Measurements from ENCODE around the gene BRD1.
"Not testable (repeated sequence)": the region's sequence is repeated elsewhere in the genome, so short reads cannot be mapped to it uniquely, and the experiment has no call there.

Gene BRD1

DNA sequence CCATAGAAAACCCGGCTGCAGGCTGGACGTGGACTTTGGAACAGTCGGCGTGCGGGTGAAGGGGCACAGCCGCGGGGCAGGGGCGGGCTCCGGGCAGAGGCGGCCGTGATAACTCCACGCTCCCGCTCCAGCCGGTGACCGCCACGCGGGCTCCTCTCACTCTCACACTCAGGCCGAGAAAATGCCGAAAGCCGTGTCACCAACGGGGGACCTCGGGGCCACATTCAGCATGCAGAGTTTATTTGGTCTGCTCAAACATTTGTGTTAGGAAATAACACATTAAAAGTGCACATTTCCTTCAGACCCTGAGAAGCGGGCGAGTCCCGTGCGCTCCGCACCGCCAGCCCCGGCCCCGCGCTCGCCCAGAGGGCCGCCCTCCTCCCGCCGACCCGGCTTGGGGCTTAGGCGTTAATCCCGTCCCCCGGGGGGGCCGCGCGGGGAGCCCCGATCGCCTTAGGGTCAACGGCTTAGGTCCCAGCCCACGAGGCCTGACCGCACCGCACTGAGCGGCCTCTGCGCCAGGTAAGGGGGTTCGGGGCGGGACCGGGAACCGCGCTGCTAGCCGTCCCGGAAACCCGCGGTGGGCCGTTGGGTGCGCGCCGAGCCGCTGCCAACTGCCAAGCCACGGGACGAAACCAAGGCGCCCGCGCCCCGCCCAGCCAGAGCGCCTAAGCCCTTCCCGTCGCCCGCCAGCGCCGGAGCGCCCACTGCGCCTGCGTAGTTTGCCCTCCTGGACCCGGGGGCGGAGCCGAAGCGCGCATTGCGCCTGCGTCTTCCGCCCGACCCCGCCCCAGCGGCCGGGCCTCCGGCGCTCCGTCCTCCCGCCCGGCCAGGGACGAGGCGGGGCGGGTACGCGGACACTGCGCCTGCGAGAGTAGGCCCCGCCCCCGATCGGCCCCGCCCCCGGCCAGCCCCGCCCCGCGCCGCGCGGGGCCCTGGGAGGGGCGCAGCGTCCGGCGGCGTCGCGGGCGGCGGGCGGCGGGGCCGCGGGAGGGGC is 25.5 kb upstream of the BRD1 start, which contains the start of gene ZBED4:
ZBED4 (plus strand) TSS at position 947 of the 997 bp plus-strand sequence. CDS start 29,819 bp downstream, outside the sequence.
- peak; percentile 91 to 95 for DNase-seq

DNA sequence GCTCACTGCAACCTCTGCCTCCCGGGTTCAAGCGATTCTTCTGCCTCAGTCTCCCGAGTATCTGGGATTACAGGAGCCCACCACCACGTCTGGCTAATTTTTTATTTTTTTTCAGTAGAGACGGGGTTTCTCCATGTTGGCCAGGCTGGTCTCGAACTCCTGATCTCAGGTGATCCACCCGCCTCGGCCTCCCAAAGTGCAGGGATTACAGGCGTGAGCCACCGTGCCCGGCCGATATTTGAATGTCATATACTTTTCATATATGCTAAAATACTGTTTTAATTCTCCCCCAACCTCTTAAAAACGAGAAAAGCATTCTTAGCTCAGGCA is 24.9 kb upstream of the BRD1 start:
- not testable (repeated sequence) for DNase-seq

DNA sequence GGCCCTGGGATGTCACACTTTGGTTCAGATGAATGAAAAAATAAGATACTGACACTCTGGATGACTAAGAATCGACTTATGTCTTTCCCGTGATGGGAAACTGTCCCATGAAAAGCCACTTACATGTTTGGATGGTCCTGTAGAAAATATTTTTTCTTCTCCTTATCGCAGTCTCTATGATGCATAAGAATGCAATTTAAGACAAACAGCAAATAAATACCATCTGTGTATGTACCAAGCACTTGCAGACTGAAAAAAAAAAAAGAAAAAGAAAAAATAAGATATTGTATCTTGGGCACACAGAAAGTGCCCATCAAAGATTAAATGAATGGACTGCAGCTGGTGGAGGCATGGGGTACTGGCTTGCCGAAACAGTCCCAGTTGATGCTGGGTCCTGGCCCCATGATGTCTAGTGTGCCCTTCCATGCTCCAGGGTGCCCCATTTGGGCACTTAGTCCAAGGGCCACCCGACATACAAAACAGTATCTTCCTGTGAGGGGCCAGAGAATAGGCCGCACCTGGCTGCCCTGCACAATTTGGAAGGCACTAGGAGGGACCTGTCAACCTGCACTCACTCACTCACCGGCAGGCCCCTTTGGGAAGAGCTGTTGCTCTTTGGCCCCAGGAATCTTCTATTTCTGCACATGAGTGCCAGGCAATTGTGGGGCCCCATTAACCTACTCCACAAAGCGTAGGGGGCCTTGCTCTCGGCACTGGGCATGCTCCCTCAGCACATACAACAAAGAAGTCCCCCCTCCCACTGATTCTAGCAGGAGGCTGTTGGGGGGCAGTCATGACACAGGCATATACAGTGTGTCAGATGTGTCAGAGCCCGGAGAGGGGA is 23.5 kb upstream of the BRD1 start:
- no peak for DNase-seq

DNA sequence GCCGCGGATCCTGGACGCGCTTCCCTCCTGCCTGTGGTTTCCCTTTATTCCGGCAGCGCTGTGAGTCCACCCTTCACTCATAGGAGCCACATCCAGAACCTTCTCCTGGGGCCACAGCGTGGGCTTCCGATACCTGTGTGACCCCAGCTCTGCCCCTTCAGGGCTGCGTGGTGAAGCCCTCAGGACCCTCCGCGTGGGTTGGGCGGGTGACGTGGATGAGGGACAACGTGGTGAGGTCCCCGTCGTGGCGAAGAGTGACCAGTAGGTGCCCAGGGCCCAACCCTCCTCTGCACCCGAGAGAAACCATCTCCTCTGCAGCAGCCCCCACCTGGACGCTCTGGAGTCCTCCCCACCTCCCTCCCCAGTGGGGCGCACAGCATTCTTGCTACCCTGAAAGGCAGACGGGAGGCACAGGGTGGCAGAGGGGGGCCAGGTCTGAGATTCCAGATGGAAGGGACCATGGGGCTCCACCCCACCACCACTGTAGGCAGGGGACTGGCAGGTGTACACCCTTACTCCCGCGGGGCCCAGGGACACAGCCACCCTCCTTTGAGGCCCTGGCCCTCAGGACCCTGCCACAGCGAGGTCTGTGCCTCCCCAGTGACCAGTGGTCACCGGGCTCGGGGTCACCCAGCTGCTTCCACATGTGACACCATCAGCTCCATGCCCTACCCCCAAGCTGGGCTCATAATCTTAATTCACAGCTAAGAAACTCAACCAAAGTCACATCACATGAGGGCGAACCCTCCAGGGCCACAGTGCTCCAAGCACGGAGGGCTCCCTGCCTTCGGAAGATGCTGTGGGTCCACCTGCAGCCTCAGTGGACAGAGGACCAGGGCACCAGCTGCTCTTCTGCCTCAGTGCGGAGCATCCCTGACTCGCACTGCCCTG is 22.6 kb upstream of the BRD1 start:
- no peak for DNase-seq

DNA sequence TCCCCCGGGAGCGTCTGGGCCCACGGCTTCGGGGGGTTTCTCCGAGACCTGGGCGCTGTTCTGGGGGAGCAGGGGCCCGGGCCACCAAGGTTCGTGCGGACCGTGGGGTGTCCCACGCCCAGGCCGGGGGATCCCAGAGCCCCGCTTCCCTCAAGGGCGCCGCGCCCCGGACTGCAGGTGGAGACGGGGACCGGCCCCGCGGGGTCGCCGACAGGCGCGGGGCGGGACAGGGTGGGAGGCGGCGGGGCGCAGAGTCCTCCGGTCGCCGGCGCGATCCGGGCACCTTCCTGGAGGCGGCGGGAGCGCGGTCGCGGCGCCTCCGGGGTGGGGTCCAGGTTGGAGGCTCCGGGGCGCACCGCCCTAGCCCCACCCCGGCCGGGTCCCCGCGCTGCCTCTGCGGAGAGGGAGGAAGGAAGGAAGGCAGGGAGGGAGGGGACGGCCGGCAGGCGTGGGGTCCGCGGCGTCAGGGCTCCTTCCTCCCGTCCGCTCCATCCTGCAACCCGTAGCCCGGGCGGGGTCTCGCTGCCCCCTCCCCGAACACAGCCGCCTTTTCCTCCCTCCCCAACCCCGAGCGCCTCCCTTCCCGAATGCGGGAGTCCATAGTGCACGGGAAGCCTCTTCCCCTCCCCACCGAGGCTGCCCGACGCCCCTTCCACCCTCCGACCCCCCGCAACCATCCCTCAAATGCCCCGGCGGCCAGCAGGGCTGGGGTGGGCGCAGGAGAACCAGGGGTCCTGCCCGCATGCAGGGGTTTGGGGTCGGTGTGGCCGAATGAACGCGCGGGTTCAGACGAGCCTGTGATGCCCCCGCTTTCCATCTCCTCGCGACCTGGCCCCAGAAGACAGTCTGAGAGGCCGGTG is 21.7 kb upstream of the BRD1 start:
- DNase-seq: no peak

DNA sequence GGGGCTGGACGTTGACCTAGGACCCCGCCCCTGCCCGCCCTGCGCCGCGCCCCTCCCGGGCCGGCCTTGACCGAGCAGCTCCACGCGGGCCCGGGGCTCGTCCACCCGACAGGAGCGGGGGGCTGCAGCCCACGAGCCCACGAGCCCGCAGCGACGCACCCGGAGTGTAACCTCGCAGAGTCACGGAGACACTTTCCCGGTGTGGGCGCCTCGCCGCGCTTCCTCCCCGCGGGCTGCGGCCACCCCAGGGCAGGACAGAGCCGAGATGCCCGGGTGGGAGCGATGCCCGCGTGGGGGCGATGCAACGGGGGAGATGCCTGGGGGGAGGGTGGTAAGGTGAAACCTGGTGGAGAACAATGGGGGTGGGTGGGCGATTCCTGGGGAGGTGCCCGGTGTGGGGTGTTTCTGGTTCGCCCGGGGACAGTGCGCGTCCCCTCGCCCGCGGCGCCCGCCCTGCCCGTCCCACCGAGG is 21.1 kb upstream of the BRD1 start:
- no peak for DNase-seq

DNA sequence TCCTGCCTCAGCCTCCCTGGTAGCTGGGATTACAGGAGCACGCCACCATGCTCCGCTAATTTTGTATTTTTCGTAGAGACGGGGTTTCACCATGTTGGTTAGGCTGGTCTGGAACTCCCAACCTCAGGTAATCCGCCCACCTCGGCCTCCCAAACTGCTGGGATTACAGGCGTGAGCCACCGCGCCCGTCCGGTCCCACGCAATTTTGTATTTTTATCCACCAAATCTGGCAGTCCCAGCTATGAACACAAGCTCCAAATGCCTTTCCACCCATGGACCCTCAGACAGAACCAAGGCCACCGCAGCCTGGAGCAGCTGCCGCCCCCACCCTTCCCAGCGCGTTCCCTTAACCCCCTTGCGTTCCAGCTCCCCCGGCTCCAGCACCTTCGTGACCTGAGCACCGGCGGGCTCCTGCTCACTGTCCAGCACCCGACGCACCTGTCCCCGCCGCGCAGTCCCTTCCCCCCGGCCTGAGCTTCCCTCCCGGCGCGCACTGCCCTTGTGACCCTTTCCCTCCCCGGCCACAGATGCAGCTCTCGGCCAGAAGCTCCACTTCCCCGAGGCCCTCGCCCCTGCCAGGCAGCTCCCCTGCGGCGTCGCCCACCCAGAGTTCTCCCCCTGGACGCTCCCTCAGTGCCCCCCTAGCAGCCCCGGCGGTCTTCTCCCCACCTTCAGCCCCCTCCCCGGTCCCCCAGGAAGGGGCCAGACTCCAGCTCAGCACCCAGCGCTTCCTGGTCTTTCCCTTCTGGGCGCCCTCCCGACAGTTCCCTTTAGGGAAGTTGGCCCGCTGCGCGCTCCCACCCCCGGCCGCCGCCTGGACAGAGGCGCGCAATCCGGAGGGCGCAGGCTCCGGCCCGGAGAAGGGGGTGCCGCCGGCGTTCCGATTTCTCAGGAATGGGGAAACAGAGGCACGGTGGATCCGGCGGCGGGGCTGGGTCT is 20.3 kb upstream of the BRD1 start:
- no peak for DNase-seq

DNA sequence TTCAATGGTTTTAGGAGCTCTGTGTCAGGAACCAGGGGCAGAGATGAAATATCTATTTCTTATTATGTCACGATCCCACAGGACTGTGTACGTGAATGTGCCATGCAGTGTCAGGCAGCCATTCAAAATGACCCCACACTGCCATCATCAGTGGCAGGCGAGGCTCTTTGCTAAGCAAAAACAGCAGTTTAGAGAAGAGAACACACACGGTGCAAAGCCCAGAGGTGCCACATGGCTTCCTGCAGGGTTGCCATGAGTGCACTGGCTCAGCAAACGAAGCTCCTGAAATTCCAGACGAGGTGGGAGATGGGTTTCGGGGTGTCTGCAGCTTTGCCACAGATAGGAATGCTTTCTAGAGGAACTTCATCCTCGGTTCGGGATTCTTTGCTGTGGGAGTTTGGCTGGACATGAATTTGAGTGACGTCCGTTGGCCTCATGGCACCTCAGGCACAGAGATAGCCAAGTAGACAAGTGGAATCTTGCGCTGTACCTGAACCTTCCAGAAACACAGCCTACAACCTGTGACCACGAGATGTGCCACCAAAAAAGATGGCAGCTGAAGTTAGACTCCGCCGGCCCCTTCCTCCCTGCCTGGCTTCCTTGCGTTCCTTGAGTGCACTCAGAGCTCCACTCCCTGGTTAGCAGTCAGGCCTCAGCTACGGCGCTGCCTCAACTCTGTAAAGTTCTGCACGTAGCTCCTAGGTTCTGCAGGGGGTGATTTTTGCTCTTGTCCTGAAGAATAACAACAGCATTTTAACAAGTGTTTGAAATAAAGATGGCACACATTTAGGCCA is 18.2 kb upstream of the BRD1 start:
- DNase-seq: no peak

DNA sequence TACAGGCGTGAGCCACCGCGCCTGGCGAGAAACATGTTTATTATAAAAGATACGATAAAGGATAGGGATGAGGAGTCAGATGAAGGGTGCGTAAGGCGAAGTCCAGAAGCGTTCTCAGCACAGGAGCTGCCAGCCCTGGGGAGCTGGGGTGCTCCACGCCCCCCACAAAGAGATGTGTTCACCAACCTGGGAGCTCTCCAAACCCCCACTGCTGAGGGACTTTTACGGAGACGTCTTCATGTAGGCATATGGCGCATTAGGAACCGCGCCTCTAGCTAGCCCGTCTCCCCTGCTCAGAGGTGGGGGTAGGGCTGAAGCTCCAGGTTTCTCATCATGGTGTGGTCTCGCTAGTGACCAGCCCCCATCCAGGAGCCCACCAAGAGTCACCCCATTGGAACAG is 17.6 kb upstream of the BRD1 start:
- no peak for DNase-seq

DNA sequence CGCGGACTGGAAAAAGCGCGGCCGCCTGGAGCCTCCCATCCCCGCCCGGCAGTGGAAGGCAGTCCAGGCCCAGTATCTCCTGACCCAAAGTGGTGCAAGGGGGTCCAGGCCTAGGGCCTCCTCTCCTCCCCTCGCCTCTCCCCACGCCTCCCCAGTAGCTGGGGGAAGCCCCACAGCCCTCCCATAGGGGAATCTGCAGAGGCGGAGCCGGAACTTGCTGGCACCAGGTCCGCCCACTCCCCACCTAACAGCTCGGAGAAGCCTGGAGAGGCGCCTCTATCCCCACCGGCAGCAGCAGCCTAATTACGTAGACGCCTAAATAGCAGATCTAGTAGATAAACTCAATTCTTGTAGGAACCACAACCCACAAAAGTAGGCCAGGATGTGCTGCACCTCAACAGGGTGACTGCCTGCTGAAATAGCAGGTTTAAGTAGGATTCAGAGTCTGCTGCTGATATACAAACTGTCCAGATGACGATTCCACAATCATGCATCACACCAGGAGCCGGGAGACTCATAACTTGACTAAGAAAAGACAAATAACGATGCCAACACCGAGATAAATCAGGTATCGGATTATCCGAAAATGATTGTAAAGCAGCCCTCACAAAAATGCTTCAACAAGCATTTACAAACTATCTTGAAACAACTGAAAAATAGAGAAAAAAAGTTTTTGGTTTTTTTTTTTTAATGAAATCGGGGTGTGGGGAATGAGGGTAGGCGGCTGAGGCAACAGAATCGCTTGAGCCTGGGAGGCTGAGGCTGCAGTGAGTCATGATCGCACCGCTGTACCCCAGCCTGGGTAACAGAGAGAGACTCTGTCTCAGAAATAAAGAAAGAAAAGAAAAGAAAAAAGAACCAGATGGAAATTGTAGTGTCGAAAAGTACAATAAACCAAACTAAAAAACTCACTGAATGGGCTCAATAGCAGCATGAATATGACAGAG is 11.4 kb upstream of the BRD1 start:
- DNase-seq: no peak

DNA sequence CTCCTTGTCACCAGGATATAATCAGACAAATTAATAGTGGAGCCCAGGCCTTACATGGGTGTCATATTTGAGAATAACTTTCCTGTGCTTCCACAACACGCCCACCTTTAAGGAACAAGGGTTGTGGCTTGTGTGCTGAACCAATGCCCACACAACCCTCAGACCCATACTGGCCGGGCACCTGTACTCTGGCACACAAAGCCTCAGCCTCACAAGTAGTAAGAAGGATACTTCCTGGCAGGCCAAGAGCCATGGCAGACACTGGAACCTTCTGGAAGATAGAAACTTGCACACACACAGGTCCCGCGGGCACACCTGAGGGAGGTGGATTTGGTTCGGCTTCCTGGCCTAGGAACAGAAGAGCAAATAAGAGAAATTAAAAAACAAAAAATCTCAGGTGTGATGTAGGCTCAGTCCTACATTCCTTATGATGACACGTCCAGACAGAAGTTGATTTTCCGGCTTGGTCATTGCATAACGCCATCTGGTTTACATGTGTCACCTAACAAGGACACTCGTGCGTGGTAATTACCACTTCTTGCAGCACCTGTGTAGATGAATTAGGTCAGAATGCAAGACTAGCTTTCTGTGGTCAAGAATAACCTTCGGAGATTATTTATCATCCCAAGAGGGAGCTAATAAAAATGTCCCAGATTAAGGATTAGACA is 5.8 kb upstream of the BRD1 start:
- no peak for DNase-seq

DNA sequence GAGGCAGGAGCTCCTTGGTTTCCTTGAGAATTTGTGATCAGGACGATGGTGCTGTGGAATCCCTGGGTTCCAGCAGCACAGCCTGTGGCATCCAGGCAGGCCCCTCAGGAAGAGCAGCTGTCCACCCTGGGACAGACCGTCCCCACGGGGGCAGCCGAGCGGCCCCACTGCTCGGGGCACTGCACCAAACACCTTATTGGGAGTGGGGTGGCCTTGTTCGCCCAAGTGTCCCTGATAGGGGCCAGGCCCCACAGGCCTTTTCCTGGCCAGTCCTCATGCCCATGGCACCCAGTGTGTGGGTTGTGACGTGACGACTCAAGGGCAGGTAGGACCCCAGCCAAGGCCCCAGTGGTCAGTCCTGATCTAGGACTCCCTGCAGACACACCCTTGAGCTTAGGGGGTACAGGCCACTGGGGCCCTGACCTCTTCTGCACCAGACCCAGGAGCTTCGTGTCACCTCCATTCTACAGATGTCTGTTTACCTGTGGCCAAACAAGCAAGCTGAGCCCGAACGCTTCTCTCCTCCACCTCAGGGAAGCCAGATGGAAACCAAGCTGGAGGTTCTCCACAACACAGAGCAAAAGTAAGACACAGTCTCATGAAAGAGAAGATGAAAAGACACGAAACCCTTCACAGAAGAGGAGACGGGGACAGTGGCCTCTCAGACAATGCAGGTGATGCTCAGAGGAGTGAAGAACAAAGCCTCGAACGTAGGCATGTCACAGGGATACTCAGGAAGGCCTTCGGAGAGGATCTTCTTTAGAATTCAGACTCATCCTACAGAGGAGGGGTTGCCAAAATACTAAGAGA is 1.6 kb upstream of the BRD1 start:
- no peak for DNase-seq

DNA sequence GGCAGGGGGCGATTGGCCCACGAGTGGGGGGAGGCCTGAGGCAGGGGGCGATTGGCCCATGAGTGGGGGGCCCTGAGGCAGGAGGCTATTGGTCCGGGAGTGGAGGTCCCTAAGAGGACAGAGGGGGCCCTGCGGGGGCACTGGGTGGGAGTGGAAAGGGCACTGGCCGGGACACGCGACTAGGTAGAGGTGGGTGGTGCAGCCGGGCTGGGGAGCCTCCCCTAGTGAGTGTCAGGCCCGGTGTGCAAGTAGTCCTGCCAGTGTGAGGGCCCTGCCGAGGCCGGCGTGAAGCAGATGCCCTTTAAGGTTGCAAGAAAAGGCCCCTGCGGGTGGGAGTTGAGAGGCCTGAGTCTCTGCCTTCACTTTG is 909 bp upstream of the BRD1 start:
- no peak for DNase-seq

DNA sequence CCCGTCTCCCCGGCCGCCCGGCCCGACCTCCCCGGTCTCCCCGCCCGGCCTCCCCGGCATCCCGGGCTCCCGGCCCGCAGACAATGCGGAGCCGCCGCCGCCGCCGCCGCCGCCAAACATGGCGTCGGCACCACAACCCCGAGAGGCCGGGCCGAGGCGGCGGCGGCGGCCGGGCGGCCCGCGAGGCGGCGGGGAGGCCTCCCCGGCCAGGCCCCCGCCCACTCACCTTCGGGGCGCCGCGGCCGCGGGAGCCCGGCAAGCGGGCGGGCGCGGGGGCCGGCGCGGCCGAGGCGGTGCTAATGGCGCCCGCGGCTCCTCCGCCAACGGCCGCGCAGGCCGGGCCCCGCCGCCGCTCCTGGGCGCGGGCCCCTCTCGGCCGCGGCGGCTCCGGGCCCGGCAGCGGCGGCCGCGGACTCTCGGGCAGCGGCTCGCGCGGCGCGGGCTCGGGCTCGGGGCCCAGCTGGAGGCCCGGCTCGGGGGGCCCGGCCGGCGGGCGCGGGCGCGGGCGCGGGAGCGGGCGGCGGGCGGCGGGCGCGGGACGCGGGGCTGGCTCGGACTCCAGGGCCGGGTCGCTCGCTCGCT is 311 bp downstream of the BRD1 start:
- no peak for DNase-seq

DNA sequence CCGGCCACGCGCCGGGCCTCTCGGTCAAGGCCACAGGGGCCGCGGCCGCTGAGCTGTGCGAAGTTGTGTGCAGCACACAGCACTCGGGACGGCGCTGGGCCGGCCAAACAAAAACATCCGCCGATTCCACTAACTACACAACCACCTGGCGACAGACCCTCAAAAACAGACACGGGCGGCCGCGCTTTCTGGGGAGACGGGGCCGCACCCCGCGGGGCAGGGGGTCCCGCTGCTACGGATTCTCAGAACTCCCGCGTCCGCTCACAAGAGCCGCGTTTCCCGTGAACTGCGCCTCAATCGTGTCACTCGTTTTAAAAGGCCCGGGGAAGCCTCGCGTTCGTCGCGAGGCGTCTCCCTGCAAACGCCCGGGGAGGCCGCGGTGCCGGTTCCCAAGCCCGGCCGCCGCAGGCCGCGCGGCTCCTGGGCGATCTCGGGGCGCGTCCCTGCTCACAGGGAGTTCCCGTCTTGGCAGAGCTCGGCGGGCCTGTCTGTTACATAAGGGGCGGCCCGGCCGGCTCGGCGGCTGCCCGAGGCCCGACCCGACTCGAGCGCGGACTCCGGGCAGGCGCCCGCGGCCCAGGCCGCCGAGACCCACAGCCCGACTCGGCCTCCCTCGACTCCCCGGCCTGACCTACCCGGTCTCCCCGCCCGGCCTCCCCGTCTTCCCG is 936 bp downstream of the BRD1 start:
- DNase-seq: peak in 1 of 2 donors; percentile 22
